Brain pericyte (primary cell): ENCODE data around the gene SLC35A2.

ENCODE experiments used
- DNase-seq: peaks from one replicate; pipeline ENCODE4 v3.0.0-alpha.2; 2012; ENCODE audit warnings: low read depth, low spot score

SLC35A2 gene

DNA sequence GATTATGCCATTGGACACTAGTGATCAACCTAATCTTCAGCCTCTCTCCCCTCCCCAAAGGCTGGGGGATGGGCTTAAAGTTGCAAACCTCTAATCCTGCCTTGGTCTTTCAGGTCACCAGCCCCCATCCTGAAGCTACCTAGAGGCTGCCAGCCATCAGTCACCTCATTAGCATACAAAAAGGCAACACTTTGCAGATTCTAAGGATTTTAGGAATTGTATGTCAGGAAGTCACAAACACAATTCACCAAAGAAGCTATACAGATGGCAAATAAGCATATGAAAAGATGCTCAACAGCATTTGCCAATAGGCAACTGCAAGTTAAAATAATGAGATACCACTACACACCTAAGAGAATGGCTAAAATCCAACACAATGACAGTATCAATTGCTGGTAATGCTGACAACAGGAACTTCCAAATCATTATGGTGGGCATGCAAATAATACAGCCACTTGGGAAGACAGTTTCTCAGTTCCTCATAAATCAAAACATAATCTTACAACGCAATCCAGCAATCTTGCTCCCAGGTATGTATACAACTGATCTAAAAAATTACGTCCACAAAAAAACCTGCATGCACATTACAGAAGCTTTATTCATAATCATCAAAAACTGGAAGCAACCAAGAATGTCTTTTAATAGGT, 16.4 kb upstream of the SLC35A2 start:
- DNase-seq = no peak

DNA sequence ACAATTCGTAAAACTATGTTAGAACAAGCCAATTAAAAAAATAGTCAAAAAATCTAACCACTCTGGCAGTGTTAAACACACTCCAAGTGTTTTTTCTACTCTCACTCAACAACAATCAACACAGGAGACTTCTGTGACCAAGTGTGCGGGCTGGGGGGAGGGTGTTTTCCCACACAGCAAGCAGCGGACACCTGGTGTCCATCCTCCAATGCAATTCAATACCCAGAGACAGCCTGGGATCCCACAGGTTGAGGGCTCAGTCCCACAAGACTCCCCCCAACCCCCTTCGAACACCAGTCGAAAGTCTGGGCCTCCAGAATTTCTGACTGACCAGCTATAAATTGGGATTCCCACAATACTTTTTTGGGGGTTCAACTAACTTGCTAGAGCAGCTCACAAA, 15.7 kb upstream of the SLC35A2 start:
- DNase-seq = no peak

- DNase-seq = no peak
These were observed 12.8 kb upstream of the SLC35A2 start for GRCh38 chrX:48924270-48924669.

- no peak for DNase-seq
These were observed 12.3 kb upstream of the SLC35A2 start for GRCh38 chrX:48923771-48924170.

GRCh38 chrX:48920718-48921104, 9.3 kb upstream of the SLC35A2 start:
- DNase-seq = no peak

DNA sequence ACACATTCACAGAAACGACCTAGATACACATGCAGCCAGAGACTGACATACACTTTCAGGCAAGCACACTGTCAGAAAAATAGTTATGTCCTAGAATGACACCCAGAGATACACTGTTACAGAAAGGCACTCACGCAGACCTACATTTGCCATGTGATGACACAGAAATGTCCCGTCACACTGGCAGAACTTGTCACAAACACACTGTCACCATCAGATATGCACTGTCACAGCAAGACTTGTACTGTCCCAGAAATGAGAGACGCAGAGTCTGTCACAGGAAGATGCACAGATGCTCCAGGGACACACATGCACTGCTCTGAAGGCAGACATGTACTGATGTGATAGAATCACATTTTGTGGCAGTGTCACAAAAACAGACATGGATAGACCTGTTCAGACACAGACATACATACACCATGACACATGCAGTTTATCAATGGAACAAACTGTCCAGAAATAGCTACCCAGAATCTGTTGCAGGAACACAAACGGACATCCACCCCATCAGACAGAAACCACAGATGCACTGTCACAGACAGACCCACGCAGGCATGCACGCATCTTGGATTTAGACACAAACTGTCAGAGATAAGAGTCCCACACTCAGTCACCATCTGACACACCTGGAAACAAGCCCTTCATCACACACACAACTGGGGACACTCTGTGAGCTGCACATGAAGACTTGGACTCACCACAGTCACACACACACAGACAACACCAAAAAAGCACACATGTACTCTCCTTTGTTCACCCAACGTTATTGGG, 8.7 kb upstream of the SLC35A2 start:
- no peak for DNase-seq

- no peak for DNase-seq
These were observed 8.0 kb upstream of the SLC35A2 start for GRCh38 chrX:48919360-48919841.

GRCh38 chrX:48918643-48919340, 7.3 kb upstream of the SLC35A2 start, which contains the start of gene PIM2:
Gene PIM2, minus strand, starts transcription at chrX:48919024. Its CDS starts 190 bp downstream, at chrX:48918834.
- DNase-seq = no peak

- DNase-seq = no peak
These were observed 6.8 kb upstream of the SLC35A2 start for GRCh38 chrX:48918301-48918642.

DNA sequence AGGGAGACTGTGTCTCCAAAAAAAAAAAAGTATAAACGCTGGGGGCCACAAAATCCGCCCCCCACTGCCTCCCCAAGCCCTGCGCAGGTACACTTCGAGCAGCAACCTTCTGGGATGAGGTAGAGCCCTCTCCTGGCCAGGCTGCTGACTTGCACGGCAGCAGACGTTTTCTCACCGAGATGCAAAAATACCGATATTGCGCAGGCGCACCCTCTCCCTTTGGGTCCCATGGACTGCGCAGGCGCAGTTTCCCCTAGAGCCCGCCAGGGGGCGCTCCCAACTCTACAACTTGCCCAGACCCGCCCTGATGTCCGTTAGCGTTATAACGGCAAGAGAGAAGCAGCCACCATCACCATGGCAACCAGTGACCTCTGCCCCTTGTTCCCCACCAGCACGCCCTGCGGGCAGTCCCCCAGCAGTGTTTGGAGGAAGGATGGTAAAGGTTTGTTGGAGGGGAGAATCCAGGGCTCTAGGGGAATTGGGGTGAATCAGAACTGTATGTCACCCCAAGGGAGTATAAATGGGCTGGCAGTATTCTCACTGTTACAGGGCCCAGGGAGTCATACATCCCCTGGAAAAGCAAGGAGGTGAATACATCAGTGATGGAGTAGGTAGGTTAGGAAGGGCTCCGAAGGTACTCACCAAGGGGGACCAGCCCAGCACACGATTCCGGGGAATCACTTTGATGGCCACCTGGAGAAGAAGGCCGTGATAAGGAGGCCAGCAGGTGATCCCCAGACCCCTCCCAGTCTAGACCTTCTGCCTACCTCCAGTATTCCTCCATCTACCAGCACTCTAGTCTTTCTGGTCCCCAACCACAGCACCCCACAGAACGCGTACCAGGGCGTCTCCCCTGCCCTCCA, 5.9 kb upstream of the SLC35A2 start:
- DNase-seq = peak; percentile 72

DNA sequence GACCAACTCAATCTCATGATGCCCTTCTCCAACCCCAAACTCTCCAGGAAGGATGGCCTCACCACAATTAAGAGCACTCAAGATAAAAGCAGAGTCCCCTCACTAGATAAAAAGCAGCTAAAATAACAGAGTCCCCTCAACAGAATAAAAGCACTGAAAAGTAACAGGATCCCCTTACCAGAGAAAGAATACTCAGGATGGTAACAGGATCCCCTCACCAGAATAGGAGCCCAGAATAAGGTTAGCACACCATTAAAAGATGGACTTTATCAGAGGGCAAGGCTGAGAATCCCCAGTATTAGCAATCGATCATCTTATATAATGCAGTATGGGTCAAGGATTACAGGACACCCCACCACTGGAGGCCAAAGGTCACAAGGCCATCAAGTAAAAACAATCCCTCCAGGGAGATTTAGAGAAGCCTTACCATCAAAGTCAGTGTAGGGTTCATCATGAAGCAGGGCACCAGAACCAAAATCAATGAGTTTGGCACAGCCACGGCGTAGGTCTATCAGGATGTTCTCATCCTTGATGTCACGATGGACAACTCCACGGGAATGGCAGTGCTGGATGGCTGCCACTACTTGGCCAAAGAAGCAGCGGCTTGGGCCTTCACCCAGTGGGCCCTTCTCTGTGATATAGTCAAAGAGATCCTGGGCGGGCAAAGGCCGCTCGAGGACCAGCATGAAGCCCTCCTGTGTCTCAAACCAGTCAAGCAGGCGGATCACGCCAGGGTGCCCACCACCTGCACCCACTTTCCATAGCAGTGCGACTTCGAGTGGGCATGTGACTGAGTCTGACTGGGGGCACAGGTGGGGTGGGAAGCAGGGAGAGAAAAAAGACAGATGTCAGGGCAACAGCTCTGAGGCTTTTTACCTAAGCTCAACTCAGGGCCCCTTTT, 3.4 kb upstream of the SLC35A2 start:
- DNase-seq = no peak

- DNase-seq = no peak
These were observed 2.3 kb upstream of the SLC35A2 start for GRCh38 chrX:48913605-48914366.

DNA sequence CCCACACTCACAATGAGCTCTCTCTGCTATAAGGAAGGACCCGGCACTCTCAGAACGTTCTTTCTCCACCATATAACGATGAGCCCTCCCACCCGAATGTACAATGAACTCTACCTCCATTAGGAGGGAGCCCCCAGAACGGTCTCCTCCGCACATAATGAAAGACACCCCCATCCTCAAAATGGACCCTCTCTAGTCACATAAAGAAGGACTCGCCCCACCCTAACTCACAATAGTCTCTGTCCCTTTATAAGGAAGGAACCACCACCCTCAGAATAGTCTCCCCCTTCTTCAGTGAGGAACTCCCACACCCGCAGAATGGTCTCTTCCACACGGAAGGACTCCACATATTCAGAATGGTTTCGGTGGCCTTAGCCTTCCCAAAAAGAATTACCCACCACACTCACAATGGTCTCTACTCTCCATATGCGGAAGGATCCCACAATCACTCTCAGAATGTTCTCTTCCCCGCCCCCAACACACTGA, 477 bp downstream of the SLC35A2 start:
- no peak for DNase-seq

DNA sequence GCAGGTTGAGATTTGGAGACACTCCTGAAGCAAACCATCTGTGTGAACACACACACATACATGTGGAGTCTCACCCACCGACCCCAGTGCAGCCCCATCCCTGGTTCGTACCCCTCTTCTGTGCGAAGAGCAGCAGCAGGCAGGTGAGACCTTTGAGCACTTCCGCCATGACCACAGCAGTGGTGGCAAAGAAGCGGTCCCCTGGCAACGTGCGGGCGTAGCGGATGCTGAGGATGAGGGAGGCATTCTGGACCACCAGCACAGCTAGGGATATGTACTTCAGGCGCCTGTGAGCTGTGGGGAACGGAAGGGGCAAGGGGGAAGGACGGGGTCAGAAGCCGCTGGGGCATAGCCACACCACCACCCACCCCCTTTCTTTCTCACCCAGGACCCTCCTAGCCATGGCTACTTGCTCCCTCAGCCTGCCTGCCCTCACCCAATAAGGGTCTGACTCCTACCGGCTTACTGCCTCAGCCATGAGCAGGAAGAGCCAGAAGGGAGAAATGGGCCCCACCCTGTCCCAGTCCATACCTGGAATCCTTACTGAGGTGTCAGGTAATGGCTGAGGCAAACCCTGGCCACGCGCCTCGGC, 1.6 kb downstream of the SLC35A2 start:
- no peak for DNase-seq

DNA sequence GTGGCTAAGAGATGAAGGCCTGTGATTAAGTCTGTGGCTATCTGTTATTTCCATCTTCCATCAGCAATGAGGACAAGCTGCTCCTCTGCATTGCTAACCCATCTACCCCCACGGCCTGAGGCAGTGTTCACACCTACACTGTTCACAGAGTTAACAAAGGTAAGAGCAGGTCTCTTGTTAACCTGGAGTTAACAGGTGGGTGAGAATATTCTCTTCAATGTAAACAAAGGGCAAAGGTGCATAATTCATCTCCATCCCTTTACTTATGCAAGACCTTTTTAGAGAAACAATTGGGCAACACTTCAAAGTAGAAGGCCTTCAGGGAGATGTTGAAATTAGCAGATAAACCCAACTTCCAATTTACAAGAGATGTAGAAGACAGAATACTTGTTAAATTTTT, 2.8 kb downstream of the SLC35A2 start:
- DNase-seq = no peak

DNA sequence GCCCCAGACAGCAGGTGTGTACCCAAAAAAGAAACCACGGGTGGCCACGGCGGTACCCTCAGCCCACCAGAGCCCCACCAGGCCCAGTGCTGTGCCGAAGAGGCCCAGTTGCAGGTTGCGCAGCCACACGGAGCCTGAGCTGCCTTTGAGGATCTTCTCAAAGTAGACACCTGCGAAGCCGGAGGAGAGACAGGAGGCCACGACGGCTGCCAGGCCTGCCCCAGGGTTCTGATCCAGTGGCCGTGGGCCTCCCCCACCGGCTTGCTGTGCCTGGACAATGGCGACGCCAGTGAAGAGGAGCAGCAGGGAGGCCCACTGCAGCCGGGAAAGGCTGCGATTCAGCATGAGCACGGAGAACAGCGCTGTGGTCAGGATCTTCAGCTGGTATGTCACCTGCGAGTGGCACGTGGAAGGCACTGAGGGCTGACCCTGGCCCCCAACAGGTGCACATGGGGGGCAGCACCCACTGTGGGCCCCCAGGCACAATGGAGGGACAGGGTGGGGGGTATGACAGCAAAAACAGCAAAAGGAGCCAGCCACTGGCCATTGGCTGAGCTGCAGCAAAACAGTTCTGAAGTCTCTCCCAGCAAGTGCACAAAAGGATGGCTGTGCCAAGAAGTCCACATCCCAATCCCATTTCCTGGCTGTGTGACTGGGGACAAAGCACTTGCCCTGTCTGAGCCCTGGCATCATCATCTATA, 6.2 kb downstream of the SLC35A2 start:
- no peak for DNase-seq

GRCh38 chrX:48904626-48905025, 6.8 kb downstream of the SLC35A2 start:
- no peak for DNase-seq

DNA sequence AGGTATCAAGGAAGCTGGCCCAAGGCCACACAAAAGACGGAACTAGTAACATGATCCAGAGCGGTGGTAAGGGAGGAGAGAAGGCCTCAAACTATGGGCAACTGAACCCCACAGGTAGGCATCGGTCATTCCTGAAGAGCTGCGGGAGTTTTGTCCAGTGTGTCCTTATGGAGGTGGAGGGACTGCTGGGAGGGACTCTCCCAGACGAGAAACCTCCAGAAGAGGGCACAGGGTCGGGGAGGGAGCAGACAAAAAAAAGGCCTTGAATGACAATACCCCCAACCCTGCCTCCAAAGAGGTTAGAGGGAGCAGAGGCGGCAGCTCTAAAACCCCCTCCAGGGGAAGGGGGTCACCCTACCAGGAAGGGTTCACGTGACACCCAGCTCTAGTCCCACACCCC, 7.3 kb downstream of the SLC35A2 start:
- DNase-seq = no peak

- DNase-seq = no peak
These were observed 8.2 kb downstream of the SLC35A2 start for GRCh38 chrX:48903290-48903689.
